Measurements from ENCODE around the gene TNFRSF12A. TPM values are rescaled to one million over a fixed set of nuclear protein-coding genes. Genes with fewer than 3 reads are reported as not detected.

Gene TNFRSF12A
- polyA plus RNA-seq, 1 donor, result 48.4 TPM

DNA sequence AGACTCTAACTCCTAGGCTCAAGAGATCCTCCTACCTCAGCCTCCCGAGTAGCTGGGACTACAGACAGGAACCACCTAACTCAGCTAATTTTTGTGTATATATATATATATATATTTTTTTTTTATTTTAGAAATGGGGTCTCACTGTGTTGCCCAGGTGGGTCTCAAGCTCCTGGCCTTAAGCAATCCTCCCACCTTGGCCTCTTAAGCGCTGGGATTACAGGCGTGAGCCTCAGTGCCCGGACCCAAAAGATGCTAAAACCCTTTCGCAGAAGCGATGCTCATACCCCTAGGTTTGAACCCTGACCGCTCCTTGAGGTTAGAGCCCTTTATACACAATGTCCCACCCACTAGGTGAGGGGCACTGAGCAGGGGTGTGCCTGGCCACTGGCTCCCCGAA, 9.7 kb upstream of the TNFRSF12A start:
- no peaks in the 10 kb centered on the region for H3K36me3 ChIP-seq (ENCODE audit: control insufficient read depth, insufficient read depth, low read length)
- peak overlapping the region; percentile 99 for H3K27ac ChIP-seq (ENCODE audit: low read length)
- no peaks in the 10 kb centered on the region for H3K9me3 ChIP-seq (ENCODE audit: control insufficient read depth, low read depth, low read length)
- no peak for DNase-seq
- WGBS (ENCODE audit: insufficient coverage, low lambda C conversion rate), result no CpG with 5 or more reads among the region's 8 CpGs
- peaks cover 63% of the 10 kb centered on the region for H3K4me1 ChIP-seq (ENCODE audit: control insufficient read depth, insufficient read depth, low read length)
- no peak overlapping the region for H3K4me3 ChIP-seq (ENCODE audit: low read length)
- peaks cover 39% of the 10 kb centered on the region for H3K27me3 ChIP-seq (ENCODE audit: control insufficient read depth, insufficient read depth, low read length)

DNA sequence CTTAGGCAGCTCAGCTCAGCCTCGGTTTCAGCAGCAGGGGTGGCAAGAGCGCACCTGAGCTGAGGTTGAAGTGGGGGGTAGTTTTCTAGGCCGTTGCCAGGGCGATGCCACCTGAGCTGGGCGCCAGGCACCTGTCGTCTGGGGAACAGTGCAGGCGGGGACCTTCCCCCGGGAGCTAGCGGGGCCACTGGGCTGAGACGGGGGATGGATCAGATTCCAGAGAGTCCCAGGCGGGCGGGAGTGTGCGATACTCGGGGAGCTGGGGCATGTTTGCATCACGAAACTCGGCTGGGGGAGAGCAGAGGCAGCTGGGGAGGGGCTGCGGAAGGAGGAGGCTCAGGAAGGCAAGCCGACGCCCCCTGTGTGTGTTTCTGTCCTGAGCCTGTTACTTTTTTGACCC, 7.9 kb upstream of the TNFRSF12A start:
- no peaks in the 10 kb centered on the region for H3K36me3 ChIP-seq (ENCODE audit: control insufficient read depth, insufficient read depth, low read length)
- no CpG with 5 or more reads among the region's 19 CpGs for WGBS (ENCODE audit: insufficient coverage, low lambda C conversion rate)
- H3K4me1 ChIP-seq (ENCODE audit: control insufficient read depth, insufficient read depth, low read length), result peaks cover 65% of the 10 kb centered on the region
- H3K27ac ChIP-seq (ENCODE audit: low read length), result no peak overlapping the region
- H3K27me3 ChIP-seq (ENCODE audit: control insufficient read depth, insufficient read depth, low read length), result peaks cover 37% of the 10 kb centered on the region
- H3K4me3 ChIP-seq (ENCODE audit: low read length), result no peak overlapping the region
- DNase-seq, result peak in 1 of 2 donors; percentile 59
- H3K9me3 ChIP-seq (ENCODE audit: control insufficient read depth, low read depth, low read length), result no peaks in the 10 kb centered on the region

DNA sequence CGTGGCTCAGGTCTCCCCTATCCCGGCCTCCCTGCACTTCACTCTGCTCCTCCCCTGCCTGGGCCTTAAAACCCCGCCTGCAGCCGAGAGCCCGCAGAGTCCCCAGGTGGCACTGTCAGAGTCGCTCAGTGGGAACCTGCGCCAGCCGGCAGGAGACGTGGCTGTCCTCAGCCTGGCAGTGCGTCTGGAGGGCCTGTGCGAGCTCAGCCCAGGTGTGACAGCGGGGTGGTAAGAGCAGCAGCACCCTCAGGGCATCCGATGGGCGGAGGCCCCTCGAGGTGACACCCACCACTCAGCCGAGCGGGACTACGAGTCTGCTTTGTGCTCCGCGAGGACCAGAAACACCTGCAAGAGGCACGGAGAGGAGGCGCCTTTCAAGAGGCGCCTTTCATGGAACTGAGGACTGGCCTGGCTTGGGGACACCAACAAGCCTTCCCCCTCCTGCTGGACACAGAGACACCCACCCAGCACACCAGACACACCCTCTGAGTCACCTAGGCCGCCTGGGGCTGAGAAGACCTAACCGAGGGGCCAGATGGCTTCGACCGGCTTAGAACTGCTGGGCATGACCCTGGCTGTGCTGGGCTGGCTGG, 7.2 kb upstream of the TNFRSF12A start, which contains the start of gene CLDN9:
Gene CLDN9, plus strand, starts transcription at position 96 of the 593 bp plus-strand sequence. Its CDS starts 440 bp downstream, at position 536.
- Histone ChIP-seq H3K36me3 (ENCODE audit: control insufficient read depth, insufficient read depth, low read length) (no peaks in the 10 kb centered on the region), H3K4me3 (ENCODE audit: low read length) (no peak within 1 kb of the TSS), H3K4me1 (ENCODE audit: control insufficient read depth, insufficient read depth, low read length) (peaks cover 68% of the 10 kb centered on the region), H3K27me3 (ENCODE audit: control insufficient read depth, insufficient read depth, low read length) (peaks cover 41% of the 10 kb centered on the region), H3K27ac (ENCODE audit: low read length) (no peak within 1 kb of the TSS), H3K9me3 (ENCODE audit: control insufficient read depth, low read depth, low read length) (no peaks in the 10 kb centered on the region)
- no CpG with 5 or more reads among the region's 27 CpGs for WGBS (ENCODE audit: insufficient coverage, low lambda C conversion rate)
- peak; percentile 60 to 80 for DNase-seq

DNA sequence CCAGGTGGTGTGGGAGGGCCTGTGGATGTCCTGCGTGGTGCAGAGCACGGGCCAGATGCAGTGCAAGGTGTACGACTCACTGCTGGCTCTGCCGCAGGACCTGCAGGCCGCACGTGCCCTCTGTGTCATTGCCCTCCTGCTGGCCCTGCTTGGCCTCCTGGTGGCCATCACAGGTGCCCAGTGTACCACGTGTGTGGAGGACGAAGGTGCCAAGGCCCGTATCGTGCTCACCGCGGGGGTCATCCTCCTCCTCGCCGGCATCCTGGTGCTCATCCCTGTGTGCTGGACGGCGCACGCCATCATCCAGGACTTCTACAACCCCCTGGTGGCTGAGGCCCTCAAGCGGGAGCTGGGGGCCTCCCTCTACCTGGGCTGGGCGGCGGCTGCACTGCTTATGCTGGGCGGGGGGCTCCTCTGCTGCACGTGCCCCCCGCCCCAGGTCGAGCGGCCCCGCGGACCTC, 6.6 kb upstream of the TNFRSF12A start:
- DNase-seq, result no peak
- H3K4me3 ChIP-seq (ENCODE audit: low read length), result no peak overlapping the region
- no CpG with 5 or more reads among the region's 27 CpGs for WGBS (ENCODE audit: insufficient coverage, low lambda C conversion rate)
- no peaks in the 10 kb centered on the region for H3K9me3 ChIP-seq (ENCODE audit: control insufficient read depth, low read depth, low read length)
- H3K27ac ChIP-seq (ENCODE audit: low read length), result no peak overlapping the region
- H3K36me3 ChIP-seq (ENCODE audit: control insufficient read depth, insufficient read depth, low read length), result no peaks in the 10 kb centered on the region
- peaks cover 67% of the 10 kb centered on the region for H3K4me1 ChIP-seq (ENCODE audit: control insufficient read depth, insufficient read depth, low read length)
- H3K27me3 ChIP-seq (ENCODE audit: control insufficient read depth, insufficient read depth, low read length), result peaks cover 41% of the 10 kb centered on the region

DNA sequence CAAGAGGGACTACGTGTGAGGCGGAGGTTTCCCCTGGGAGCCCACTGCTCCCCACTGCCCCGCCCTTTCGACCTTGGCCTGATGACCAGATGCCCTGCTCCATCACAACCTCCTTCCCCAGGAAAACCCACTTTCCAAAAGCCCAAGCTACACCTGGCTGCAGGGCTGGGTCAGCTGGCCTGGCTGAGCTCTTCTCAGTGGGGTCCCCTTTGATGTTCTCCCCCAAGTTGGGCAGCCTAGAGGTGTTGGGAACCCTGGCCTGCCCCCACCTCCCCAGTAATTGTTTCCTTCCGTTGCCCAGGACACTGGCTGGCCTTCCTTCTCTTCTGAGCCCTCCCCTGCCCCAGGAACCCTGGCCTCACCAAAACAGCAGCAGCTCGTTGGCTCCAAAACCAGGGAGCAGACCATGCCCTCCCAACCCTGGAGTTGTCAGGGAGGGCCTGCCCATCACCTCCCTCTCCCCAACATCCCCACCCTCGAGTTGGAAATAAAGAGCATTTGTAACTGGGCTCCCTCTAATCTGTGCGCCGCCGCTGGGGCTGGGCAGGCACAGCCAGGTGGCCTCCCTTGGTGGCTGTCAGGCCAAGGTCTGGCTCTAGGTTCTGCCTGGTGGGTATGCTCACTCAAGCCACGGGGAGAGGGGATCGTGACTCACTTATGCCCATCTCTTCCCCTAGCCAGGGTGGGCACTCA, 6.0 kb upstream of the TNFRSF12A start:
- WGBS (ENCODE audit: insufficient coverage, low lambda C conversion rate), result no CpG with 5 or more reads among the region's 12 CpGs
- Histone ChIP-seq H3K9me3 (ENCODE audit: control insufficient read depth, low read depth, low read length) (no peaks in the 10 kb centered on the region), H3K27me3 (ENCODE audit: control insufficient read depth, insufficient read depth, low read length) (peaks cover 40% of the 10 kb centered on the region)

DNA sequence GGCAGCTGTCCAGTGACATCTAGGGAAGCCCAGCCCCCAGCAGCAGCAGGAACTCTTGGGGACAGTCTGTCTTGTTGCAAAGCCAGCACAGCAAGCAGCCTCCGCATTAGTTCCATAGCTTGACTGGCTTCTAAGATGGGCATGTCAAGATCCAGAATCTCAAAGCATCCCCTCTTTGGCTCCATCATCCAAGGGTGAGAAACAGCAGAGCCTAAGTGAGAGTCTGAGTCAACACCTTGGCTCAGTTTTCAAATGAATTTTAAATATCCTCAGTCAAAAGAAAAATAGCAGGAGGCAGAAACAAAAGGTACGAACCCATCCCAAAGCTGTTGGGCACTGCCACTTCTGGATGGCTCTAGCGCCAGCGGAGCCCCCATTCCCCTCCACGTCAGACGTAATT, 5.2 kb upstream of the TNFRSF12A start:
- H3K27me3 ChIP-seq (ENCODE audit: control insufficient read depth, insufficient read depth, low read length), result peaks cover 38% of the 10 kb centered on the region
- no peaks in the 10 kb centered on the region for H3K9me3 ChIP-seq (ENCODE audit: control insufficient read depth, low read depth, low read length)
- H3K36me3 ChIP-seq (ENCODE audit: control insufficient read depth, insufficient read depth, low read length), result no peaks in the 10 kb centered on the region
- WGBS (ENCODE audit: insufficient coverage, low lambda C conversion rate), result no CpG with 5 or more reads among the region's 6 CpGs
- no peak overlapping the region for H3K4me3 ChIP-seq (ENCODE audit: low read length)
- no peak overlapping the region for H3K27ac ChIP-seq (ENCODE audit: low read length)
- peaks cover 67% of the 10 kb centered on the region for H3K4me1 ChIP-seq (ENCODE audit: control insufficient read depth, insufficient read depth, low read length)
- no peak for DNase-seq

More for the DNA sequence above, 6.0 kb upstream of the TNFRSF12A start:
- Histone ChIP-seq H3K4me3 (ENCODE audit: low read length) (no peak overlapping the region), H3K4me1 (ENCODE audit: control insufficient read depth, insufficient read depth, low read length) (peaks cover 67% of the 10 kb centered on the region), H3K36me3 (ENCODE audit: control insufficient read depth, insufficient read depth, low read length) (no peaks in the 10 kb centered on the region), H3K27ac (ENCODE audit: low read length) (no peak overlapping the region)
- peak in 1 of 2 donors; percentile 29 for DNase-seq

DNA sequence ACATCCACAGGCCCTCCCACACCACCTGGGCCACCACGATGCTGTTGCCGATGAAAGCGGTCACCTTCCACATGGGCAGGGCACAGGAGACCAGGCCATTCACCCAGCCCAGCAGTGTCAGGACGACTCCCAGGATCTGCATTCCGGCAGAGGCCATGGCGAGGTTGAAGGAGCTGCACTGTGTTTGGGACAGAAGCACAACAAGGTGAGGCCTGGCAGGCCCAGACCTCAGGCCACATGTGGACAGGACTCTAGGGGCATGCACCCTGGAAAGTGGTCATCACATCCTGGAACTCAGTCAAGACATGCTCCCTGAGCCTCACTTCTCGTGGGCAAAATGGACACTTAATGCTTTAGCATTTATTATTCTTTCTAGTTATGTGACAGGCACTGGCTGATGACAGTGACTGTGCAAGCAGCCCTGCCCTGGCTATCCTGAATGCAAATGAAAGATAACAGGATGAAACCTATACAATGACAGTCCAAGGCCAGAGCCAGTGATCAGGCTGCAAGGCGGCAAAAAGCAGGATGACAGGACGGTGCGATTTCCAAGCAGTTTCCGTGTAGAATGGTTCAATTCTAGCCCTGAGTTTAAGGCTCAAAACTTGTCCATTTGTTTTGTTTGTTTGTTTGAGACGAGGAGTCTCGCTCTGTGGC, 4.2 kb upstream of the TNFRSF12A start:
- Histone ChIP-seq H3K9me3 (ENCODE audit: control insufficient read depth, low read depth, low read length) (no peaks in the 10 kb centered on the region), H3K4me1 (ENCODE audit: control insufficient read depth, insufficient read depth, low read length) (peaks cover 57% of the 10 kb centered on the region), H3K27ac (ENCODE audit: low read length) (no peak overlapping the region), H3K4me3 (ENCODE audit: low read length) (no peak overlapping the region), H3K36me3 (ENCODE audit: control insufficient read depth, insufficient read depth, low read length) (no peaks in the 10 kb centered on the region), H3K27me3 (ENCODE audit: control insufficient read depth, insufficient read depth, low read length) (peaks cover 38% of the 10 kb centered on the region)
- DNase-seq, result no peak
- WGBS (ENCODE audit: insufficient coverage, low lambda C conversion rate), result no CpG with 5 or more reads among the region's 13 CpGs

DNA sequence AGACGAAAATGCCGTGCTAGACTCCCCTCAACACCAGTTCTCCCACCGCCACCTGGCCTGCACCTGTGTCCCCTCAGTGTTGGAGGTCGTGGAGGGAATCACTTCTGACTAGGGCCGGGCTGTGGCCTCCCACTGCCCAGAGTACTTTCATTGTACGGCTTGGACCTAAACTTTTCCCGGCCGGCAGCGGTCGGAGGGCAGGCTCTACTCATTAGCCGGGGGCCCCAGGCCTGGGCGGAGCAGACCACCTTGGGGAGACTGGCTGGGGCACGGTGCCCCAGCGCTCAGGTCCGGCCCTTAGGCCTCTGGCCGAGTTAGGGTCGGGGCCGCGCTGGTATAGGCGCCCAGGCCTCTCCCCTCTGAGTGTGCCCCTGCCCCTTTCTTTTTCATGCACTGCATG, 2.8 kb upstream of the TNFRSF12A start:
- peak in 1 of 2 donors; percentile 51 for DNase-seq
- H3K36me3 ChIP-seq (ENCODE audit: control insufficient read depth, insufficient read depth, low read length), result no peaks in the 10 kb centered on the region
- peak overlapping the region; percentile 59 for H3K4me3 ChIP-seq (ENCODE audit: low read length)
- WGBS (ENCODE audit: insufficient coverage, low lambda C conversion rate), result no CpG with 5 or more reads among the region's 20 CpGs
- no peaks in the 10 kb centered on the region for H3K9me3 ChIP-seq (ENCODE audit: control insufficient read depth, low read depth, low read length)
- peaks cover 30% of the 10 kb centered on the region for H3K27me3 ChIP-seq (ENCODE audit: control insufficient read depth, insufficient read depth, low read length)
- H3K4me1 ChIP-seq (ENCODE audit: control insufficient read depth, insufficient read depth, low read length), result peaks cover 59% of the 10 kb centered on the region
- peak overlapping the region; percentile 83 for H3K27ac ChIP-seq (ENCODE audit: low read length)

DNA sequence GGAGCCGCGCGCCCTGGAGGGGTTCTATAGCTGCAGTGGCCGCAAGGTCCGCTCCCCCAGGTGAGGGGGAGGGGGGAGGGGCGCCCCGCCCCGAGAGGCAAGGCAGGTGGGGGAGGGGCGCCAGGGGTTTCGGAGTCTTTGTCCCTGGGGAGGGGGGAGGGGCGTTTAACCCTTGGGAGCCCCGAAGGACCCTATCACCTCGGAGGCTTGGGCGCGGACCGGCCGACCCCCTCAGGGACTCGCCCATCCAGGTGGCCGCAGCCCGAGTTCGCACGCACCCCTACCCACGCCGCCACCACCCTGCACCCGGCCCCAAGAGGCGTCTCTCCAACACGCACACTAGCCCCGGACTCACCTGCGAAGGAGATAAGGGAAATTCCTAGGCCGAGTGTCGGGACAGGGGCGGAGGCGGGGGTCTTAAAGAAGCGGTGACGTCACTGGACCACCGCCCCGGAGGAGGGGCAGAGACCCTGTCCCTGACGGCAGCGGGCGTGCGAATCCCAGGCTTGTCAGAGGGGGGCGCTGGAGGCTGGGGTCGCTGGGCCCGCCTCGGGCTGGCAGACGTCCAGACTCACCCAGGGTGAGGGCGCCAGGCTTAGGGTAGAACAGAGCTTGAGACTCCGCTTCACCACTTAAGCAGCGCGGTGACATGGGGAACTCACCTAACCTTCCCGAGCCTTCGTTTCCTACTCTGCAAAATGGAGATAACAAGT, 2.2 kb upstream of the TNFRSF12A start, which contains the start of gene CLDN6:
Gene CLDN6, minus strand, starts transcription at position 390 of the 713 bp plus-strand sequence. CDS start 2,162 bp downstream, outside the sequence.
- H3K36me3 ChIP-seq (ENCODE audit: control insufficient read depth, insufficient read depth, low read length), result peaks cover 2% of the 10 kb centered on the region
- H3K4me1 ChIP-seq (ENCODE audit: control insufficient read depth, insufficient read depth, low read length), result peaks cover 60% of the 10 kb centered on the region
- no CpG with 5 or more reads among the region's 52 CpGs for WGBS (ENCODE audit: insufficient coverage, low lambda C conversion rate)
- H3K27ac ChIP-seq (ENCODE audit: low read length), result peak within 1 kb of the TSS; percentile 83
- DNase-seq, result peak; percentile 63 to 74
- H3K27me3 ChIP-seq (ENCODE audit: control insufficient read depth, insufficient read depth, low read length), result peaks cover 24% of the 10 kb centered on the region
- H3K4me3 ChIP-seq (ENCODE audit: low read length), result peak within 1 kb of the TSS; percentile 59
- H3K9me3 ChIP-seq (ENCODE audit: control insufficient read depth, low read depth, low read length), result no peaks in the 10 kb centered on the region
